ENCODE measurements around the gene UQCRHL. TPM values are rescaled to one million over a fixed set of nuclear protein-coding genes. Genes with fewer than 3 reads are reported as not detected.

Gene UQCRHL
- total and polyA plus RNA-seq, 10 of the 15 experiments (the other 5 are each of a cell fraction or from before 2014, with no cell fraction given) = 1.4 to 17.3 (median 5.7) TPM

DNA sequence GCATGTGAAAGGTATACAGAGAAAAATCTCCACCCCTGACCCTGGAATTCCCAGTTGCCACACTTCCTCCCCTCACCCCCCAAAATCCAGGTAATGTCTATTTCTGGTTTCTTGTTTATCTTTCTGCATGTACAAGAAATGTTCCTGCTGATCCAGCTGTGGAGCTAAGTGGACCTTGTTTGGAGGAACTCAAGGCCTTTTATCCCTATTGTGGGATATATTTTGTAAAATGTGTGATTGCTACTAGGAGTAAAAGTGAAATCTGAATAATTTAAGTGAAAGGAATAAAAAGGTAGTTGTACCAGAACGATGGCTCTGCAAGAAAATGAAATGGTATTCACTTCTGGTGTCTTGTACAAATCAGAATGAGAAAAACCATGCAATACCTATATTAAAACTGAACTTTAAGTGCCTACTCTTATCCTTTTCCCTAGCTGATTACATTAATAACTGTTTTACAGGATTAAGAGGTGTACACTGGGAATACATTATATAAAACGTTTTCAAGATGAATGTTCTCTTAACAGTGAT, 43.1 kb upstream of the UQCRHL start:
- RAD21 ChIA-PET (ENCODE audit: unreplicated experiment) = interaction anchor here (1.0 to 6.2 kb wide), 10 partner anchors 13 to 125 kb away, joined by 3 to 55 read pairs (median 7); partner anchors contain the start of gene ZBTB17
- Histone ChIP-seq H3K79me2 (ENCODE audit: control insufficient read depth, insufficient read depth, low read length) (peaks cover 93% of the 10 kb centered on the region), H4K20me1 (ENCODE audit: control insufficient read depth, insufficient read depth) (no peaks in the 10 kb centered on the region), H3K9ac (ENCODE audit: control insufficient read depth, insufficient read depth, low read length) (peak overlapping the region; percentile 88), H2AFZ (ENCODE audit: control insufficient read depth, low read depth, low read length) (no peak overlapping the region), H3K27ac (ENCODE audit: control insufficient read depth, insufficient read depth) (peak overlapping the region; percentile 86), H3K9me3 (replicated peaks; ENCODE audit: control insufficient read depth, insufficient read depth, low read length) (no peaks in the 10 kb centered on the region), H3K27me3 (replicated peaks in 1 of 2; ENCODE audit: control insufficient read depth in 2 of 2, insufficient read depth in 2 of 2, low read length in 1 of 2) (no peaks in the 10 kb centered on the region), H3K4me2 (ENCODE audit: control insufficient read depth, insufficient read depth) (peak overlapping the region; percentile 94), H3K36me3 (ENCODE audit: control insufficient read depth in 2 of 2, insufficient read depth in 2 of 2, low read length in 1 of 2) (no peaks in the 10 kb centered on the region), H3K4me3 (peak overlapping the region; percentile 94), H3K4me1 (ENCODE audit: control insufficient read depth, insufficient read depth, low read length) (peaks cover under 1% of the 10 kb centered on the region)
- in situ Hi-C loops (cut with MboI) (no loop called here), intact Hi-C loops (cut with micrococcal nuclease; ENCODE audit: unreplicated experiment) (loop anchor here (2.0 kb wide), 1 partner anchor 66 kb away; no protein-coding TSS in a partner anchor)
- DNase-seq (ENCODE audit: low read depth, low spot score) (no peak), ATAC-seq (no peak), FAIRE-seq (no peak)
- no TSS peak for BruUV-seq (replicated peaks)
- no peak for TF ChIP-seq STAT3 (IDR thresholded peaks at IDR 0.05; ENCODE audit: low read depth, low read length)
- no peak for TF ChIP-seq SMC3 (IDR thresholded peaks at IDR 0.05; ENCODE audit: borderline replicate concordance, low read length)
- SMC1A ChIA-PET (ENCODE audit: uncharacterized antibody, unreplicated experiment) = interaction anchor here (1.0 to 4.8 kb wide), 10 partner anchors 9 to 157 kb away, joined by 4 to 15 read pairs (median 6); no protein-coding TSS in a partner anchor
- POLR2A ChIA-PET = interaction anchor here (0.6 to 6.1 kb wide), 5 partner anchors 13 to 114 kb away, joined by 3 to 75 read pairs (median 3); no protein-coding TSS in a partner anchor
- WGBS (ENCODE audit: insufficient coverage, insufficient replicate concordance, low lambda C conversion rate, missing lambda C conversion rate) = 4% methylated on average over 2 of the region's 2 CpGs
- CTCF ChIA-PET = interaction anchor here (1.0 to 2.4 kb wide), 5 partner anchors 12 to 143 kb away, joined by 3 to 8 read pairs (median 4); no protein-coding TSS in a partner anchor

DNA sequence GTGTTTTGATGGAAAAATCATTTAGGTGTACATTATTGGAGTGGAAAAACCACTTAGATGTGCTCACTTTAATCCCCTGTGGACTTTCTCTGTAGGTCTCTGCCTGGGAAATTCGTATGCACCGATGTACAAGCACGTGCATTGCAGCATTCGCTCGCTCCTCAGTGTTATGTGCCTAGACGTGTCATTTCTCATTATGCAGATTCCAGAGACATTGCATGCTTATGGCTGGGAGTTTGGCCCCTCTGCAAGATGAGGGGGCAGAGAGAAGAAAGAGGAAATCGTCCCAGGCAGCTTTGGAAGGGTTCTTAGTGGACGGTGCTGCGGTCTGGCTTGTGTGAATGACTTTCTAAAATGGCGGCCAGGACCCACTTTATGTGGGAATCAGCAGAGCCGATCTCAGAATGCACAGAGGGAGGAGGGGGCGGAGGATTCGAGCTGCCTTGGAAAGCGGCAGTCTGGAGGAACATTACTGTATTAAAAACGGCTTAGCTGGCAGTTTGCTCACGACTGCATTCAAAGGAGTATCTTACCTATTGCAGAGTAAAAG, 42.4 kb upstream of the UQCRHL start:
- intact Hi-C loops (cut with micrococcal nuclease; ENCODE audit: unreplicated experiment) = loop anchor here (2.0 to 10.0 kb wide), 4 partner anchors 67 to 517 kb away; partner anchors contain the start of genes CASP9, DNAJC16 and SZRD1
- H2AFZ ChIP-seq (ENCODE audit: control insufficient read depth, low read depth, low read length) = peak overlapping the region; percentile 53
- peak overlapping the region; percentile 94 for H3K4me2 ChIP-seq (ENCODE audit: control insufficient read depth, insufficient read depth)
- no TSS peak for BruUV-seq (replicated peaks)
- ChIA-PET RAD21 (ENCODE audit: unreplicated experiment) (interaction anchor here (1.1 to 6.2 kb wide), 11 partner anchors 9 to 155 kb away, joined by 3 to 55 read pairs (median 7); partner anchors contain the start of genes SRARP and ZBTB17), POLR2A (interaction anchor here (0.5 to 6.1 kb wide), 11 partner anchors 11 to 126 kb away, joined by 3 to 75 read pairs (median 3); partner anchors contain the start of gene ZBTB17), CTCF (interaction anchor here (0.7 to 2.4 kb wide), 5 partner anchors 16 to 113 kb away, joined by 3 to 8 read pairs (median 3); no protein-coding TSS in a partner anchor), SMC1A (ENCODE audit: uncharacterized antibody, unreplicated experiment) (interaction anchor here (0.6 to 5.2 kb wide), 13 partner anchors 10 to 158 kb away, joined by 3 to 27 read pairs (median 6); no protein-coding TSS in a partner anchor)
- H3K9me3 ChIP-seq (replicated peaks; ENCODE audit: control insufficient read depth, insufficient read depth, low read length) = no peaks in the 10 kb centered on the region
- H3K4me3 ChIP-seq = peak overlapping the region; percentile 94
- FAIRE-seq (peak; percentile 88), DNase-seq (ENCODE audit: low read depth, low spot score) (no peak), ATAC-seq (peak; percentile 10)
- no peaks in the 10 kb centered on the region for H3K27me3 ChIP-seq (replicated peaks in 1 of 2; ENCODE audit: control insufficient read depth in 2 of 2, insufficient read depth in 2 of 2, low read length in 1 of 2)
- H3K4me1 ChIP-seq (ENCODE audit: control insufficient read depth, insufficient read depth, low read length) = peaks cover 4% of the 10 kb centered on the region
- in situ Hi-C loops (cut with MboI) = no loop called here
- under 1% methylated on average over 16 of the region's 16 CpGs for WGBS (ENCODE audit: insufficient coverage, insufficient replicate concordance, low lambda C conversion rate, missing lambda C conversion rate)
- H3K79me2 ChIP-seq (ENCODE audit: control insufficient read depth, insufficient read depth, low read length) = peaks cover 92% of the 10 kb centered on the region
- H3K27ac ChIP-seq (ENCODE audit: control insufficient read depth, insufficient read depth) = peak overlapping the region; percentile 86
- H3K36me3 ChIP-seq (ENCODE audit: control insufficient read depth in 2 of 2, insufficient read depth in 2 of 2, low read length in 1 of 2) = no peaks in the 10 kb centered on the region
- H4K20me1 ChIP-seq (ENCODE audit: control insufficient read depth, insufficient read depth) = no peaks in the 10 kb centered on the region
- peak overlapping the region; percentile 88 for H3K9ac ChIP-seq (ENCODE audit: control insufficient read depth, insufficient read depth, low read length)
- TF ChIP-seq, protein P1, sequence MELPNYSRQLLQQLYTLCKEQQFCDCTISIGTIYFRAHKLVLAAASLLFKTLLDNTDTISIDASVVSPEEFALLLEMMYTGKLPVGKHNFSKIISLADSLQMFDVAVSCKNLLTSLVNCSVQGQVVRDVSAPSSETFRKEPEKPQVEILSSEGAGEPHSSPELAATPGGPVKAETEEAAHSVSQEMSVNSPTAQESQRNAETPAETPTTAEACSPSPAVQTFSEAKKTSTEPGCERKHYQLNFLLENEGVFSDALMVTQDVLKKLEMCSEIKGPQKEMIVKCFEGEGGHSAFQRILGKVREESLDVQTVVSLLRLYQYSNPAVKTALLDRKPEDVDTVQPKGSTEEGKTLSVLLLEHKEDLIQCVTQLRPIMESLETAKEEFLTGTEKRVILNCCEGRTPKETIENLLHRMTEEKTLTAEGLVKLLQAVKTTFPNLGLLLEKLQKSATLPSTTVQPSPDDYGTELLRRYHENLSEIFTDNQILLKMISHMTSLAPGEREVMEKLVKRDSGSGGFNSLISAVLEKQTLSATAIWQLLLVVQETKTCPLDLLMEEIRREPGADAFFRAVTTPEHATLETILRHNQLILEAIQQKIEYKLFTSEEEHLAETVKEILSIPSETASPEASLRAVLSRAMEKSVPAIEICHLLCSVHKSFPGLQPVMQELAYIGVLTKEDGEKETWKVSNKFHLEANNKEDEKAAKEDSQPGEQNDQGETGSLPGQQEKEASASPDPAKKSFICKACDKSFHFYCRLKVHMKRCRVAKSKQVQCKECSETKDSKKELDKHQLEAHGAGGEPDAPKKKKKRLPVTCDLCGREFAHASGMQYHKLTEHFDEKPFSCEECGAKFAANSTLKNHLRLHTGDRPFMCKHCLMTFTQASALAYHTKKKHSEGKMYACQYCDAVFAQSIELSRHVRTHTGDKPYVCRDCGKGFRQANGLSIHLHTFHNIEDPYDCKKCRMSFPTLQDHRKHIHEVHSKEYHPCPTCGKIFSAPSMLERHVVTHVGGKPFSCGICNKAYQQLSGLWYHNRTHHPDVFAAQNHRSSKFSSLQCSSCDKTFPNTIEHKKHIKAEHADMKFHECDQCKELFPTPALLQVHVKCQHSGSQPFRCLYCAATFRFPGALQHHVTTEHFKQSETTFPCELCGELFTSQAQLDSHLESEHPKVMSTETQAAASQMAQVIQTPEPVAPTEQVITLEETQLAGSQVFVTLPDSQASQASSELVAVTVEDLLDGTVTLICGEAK (IDR thresholded peaks at IDR 0.05; ENCODE audit: borderline replicate concordance) = no peak
- TF ChIP-seq KDM1A (IDR thresholded peaks at IDR 0.05; ENCODE audit: borderline replicate concordance) (no peak), RELB (IDR thresholded peaks at IDR 0.05; ENCODE audit: low read depth) (peak; percentile 64), SMAD5 (IDR thresholded peaks at IDR 0.05; ENCODE audit: low read depth) (no peak), PAX5 (IDR thresholded peaks at IDR 0.05; ENCODE audit: borderline replicate concordance, low read depth, low read length) (no peak), KLF5 (IDR thresholded peaks at IDR 0.05; ENCODE audit: partially characterized antibody) (no peak), ZNF217 (IDR thresholded peaks at IDR 0.05) (no peak)
